ENCODE measurements around the gene ENTREP1. TPM values are rescaled to one million over a fixed set of nuclear protein-coding genes. Genes with fewer than 3 reads are reported as not detected.
A peak's percentile ranks its signal among the peaks of the same experiment; 100 is the strongest.

ENTREP1 gene
- total and polyA plus RNA-seq, 8 donors: 2.7 to 8.8 (median 5.4) TPM

- no peak for FAIRE-seq
- no peak for TF ChIP-seq CTCF (IDR thresholded peaks at IDR 0.05)
- intact Hi-C loops (cut with DNase I): no loop called here
- no peaks in the 10 kb centered on the region for H3K36me3 ChIP-seq
- peaks cover 0 to 13% (median 0%) of the 10 kb centered on the region in 3 donors for H3K4me1 ChIP-seq
- WGBS, 2 donors: 3 to 15% methylated on average over 1 of the region's 1 CpG
- no peaks in the 10 kb centered on the region for H3K27me3 ChIP-seq
- no peaks in the 10 kb centered on the region for H3K9me3 ChIP-seq
- no peak for DNase-seq
- ATAC-seq: peak in 3 of 4 donors; percentile 18 to 59 (median 44)
- no peak overlapping the region for H3K27ac ChIP-seq
- H3K4me3 ChIP-seq: no peak overlapping the region
These were observed 46.0 kb downstream of the ENTREP1 start for GRCh38 chr9:69371001-69371400.

DNA sequence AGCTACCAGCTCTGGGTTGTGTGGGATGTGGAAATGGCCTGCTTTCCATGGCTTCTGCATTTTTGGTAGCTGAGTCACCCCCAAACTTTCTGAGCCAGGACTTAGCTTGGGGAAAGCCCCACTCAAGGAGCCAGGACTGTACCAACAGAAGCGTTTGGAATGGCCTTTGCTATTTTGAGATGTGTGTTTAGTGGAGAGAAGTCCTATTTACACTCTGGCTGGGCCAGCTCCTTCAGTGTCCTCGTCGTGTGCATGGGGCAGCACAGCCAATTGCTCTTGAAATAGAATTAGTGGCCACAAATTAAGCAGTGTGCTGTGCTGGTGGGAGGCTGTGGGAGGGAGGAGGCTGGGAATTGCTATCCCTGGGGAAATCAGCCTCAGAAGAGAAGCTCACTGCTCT, 51.6 kb downstream of the ENTREP1 start:
- H3K4me3 ChIP-seq: no peak overlapping the region
- intact Hi-C loops (cut with DNase I): no loop called here
- no peak for TF ChIP-seq CTCF (IDR thresholded peaks at IDR 0.05)
- peak in 3 of 4 donors; percentile 64 to 86 (median 85) for ATAC-seq
- H3K27ac ChIP-seq: no peak overlapping the region
- WGBS, 2 donors: 53 to 69% methylated on average over 3 of the region's 3 CpGs
- no peak for DNase-seq
- H3K27me3 ChIP-seq: no peaks in the 10 kb centered on the region
- H3K4me1 ChIP-seq: no peaks in the 10 kb centered on the region
- no peak for FAIRE-seq
- H3K36me3 ChIP-seq: no peaks in the 10 kb centered on the region
- no peaks in the 10 kb centered on the region for H3K9me3 ChIP-seq

DNA sequence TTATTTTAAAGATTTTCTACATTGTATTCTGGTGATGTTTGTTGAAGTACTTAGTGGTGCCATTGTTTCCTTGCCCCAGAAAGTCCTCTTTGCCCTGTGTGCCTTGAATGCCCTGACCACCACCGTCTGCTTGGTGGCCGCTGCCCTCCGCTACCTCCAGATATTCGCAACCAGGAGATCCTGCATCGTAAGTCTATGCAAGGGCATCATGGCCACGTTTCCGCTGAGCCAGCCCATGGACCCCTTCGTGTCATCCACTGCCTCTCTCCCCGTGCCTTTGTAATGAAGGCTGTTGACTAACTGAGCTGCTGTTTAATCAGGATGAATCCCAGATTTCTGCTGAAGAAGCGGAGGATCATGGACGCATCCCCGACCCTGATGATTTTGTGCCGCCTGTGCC, 52.3 kb downstream of the ENTREP1 start:
- intact Hi-C loops (cut with DNase I): no loop called here
- no peak for DNase-seq
- Histone ChIP-seq H3K4me1 (no peaks in the 10 kb centered on the region), H3K27ac (no peak overlapping the region), H3K27me3 (no peaks in the 10 kb centered on the region), H3K9me3 (no peaks in the 10 kb centered on the region), H3K36me3 (no peaks in the 10 kb centered on the region), H3K4me3 (no peak overlapping the region)
- whole genome bisulfite sequencing, 2 donors: 93 to 95% methylated on average over 13 of the region's 13 CpGs
- ATAC-seq: no peak
- TF ChIP-seq CTCF (IDR thresholded peaks at IDR 0.05): no peak
- FAIRE-seq: no peak

- Histone ChIP-seq H3K4me1 (no peaks in the 10 kb centered on the region), H3K36me3 (no peaks in the 10 kb centered on the region), H3K9me3 (no peaks in the 10 kb centered on the region), H3K27me3 (no peaks in the 10 kb centered on the region), H3K4me3 (no peak overlapping the region), H3K27ac (no peak overlapping the region)
- no peak for TF ChIP-seq CTCF (IDR thresholded peaks at IDR 0.05)
- FAIRE-seq (no peak), ATAC-seq (no peak), DNase-seq (no peak)
- intact Hi-C loops (cut with DNase I): no loop called here
- 65% methylated on average over 2 of the region's 2 CpGs for WGBS, 2 donors
These were observed 53.0 kb downstream of the ENTREP1 start for GRCh38 chr9:69377981-69378380.

GRCh38 chr9:69379270-69379982, 54.4 kb downstream of the ENTREP1 start:
- H3K27me3 ChIP-seq: no peaks in the 10 kb centered on the region
- TF ChIP-seq CTCF (IDR thresholded peaks at IDR 0.05): no peak
- H3K9me3 ChIP-seq: no peaks in the 10 kb centered on the region
- DNase-seq: no peak
- no peak for FAIRE-seq
- no peaks in the 10 kb centered on the region for H3K4me1 ChIP-seq
- no peak overlapping the region for H3K27ac ChIP-seq
- H3K36me3 ChIP-seq: no peaks in the 10 kb centered on the region
- peak in 3 of 4 donors; percentile 22 to 54 (median 31) for ATAC-seq
- intact Hi-C loops (cut with DNase I): no loop called here
- WGBS, 2 donors: 74 to 79% methylated on average over 9 of the region's 9 CpGs
- no peak overlapping the region for H3K4me3 ChIP-seq

Measured in pancreas (tissue), 10 donors.